H9 (cell line): ENCODE data around the gene HS6ST2. TPM values are rescaled to one million over a fixed set of nuclear protein-coding genes. Genes with fewer than 3 reads are reported as not detected.

ENCODE experiments used
- DNase-seq: peaks from one replicate; pipeline ENCODE4 v3.0.0-alpha.2; 2017
- H2AFZ ChIP-seq: one replicate; pipeline ENCODE4 v1.6.1; 2013; ENCODE audit warnings: mild to moderate bottlenecking, low read length, control low read depth, moderate library complexity
- H2AK5ac ChIP-seq: 2 replicates; pipeline ENCODE4 v1.6.1; 2013; ENCODE audit warnings: low read length, control low read depth, mixed read lengths; ENCODE audit not compliant: insufficient read length
- H2BK120ac ChIP-seq: one replicate; pipeline ENCODE4 v1.6.1; 2013; ENCODE audit warnings: low read depth, mild to moderate bottlenecking, low read length, control low read depth, inconsistent platforms; ENCODE audit not compliant: poor library complexity, severe bottlenecking
- H2BK12ac ChIP-seq: 2 replicates; pipeline ENCODE4 v1.6.1; 2013; ENCODE audit warnings: low read length, control low read depth, mixed read lengths, low read depth; ENCODE audit not compliant: insufficient read length
- H2BK15ac ChIP-seq: 2 replicates; pipeline ENCODE4 v1.6.1; 2013; ENCODE audit warnings: low read depth, low read length, control low read depth
- H2BK20ac ChIP-seq: one replicate; pipeline ENCODE4 v1.6.1; 2013; ENCODE audit warnings: low read depth, mild to moderate bottlenecking, low read length, control low read depth, inconsistent platforms; ENCODE audit not compliant: poor library complexity, severe bottlenecking
- H2BK5ac ChIP-seq: 2 replicates; pipeline ENCODE4 v1.6.1; 2013; ENCODE audit warnings: low read length, control low read depth, mixed read lengths; ENCODE audit not compliant: insufficient read length
- H3K14ac ChIP-seq: 2 replicates; pipeline ENCODE4 v1.6.1; 2013; ENCODE audit warnings: low read length, control low read depth; ENCODE audit not compliant: insufficient read depth
- H3K18ac ChIP-seq: 2 replicates; pipeline ENCODE4 v1.6.1; 2013; ENCODE audit warnings: low read depth, mild to moderate bottlenecking, mixed read lengths, low read length, control low read depth; ENCODE audit not compliant: insufficient read length
- H3K23ac ChIP-seq: 2 replicates; pipeline ENCODE4 v1.6.1; 2013; ENCODE audit warnings: low read length, control low read depth, mixed read lengths, low read depth; ENCODE audit not compliant: insufficient read length
- H3K23me2 ChIP-seq: 2 replicates; pipeline ENCODE4 v1.6.1; 2013; ENCODE audit warnings: low read depth, mild to moderate bottlenecking, mixed read lengths, low read length, control low read depth; ENCODE audit not compliant: insufficient read length, poor library complexity, severe bottlenecking
- H3K27ac ChIP-seq: 2 replicates; pipeline ENCODE4 v1.5.1; 2013; ENCODE audit warnings: low read length, control low read depth, mixed read lengths, low read depth; ENCODE audit not compliant: insufficient read length
- H3K27me3 ChIP-seq: 2 replicates; pipeline ENCODE4 v1.6.1; 2013; ENCODE audit warnings: low read length, control low read depth, inconsistent platforms; ENCODE audit not compliant: insufficient read depth
- H3K4ac ChIP-seq: 2 replicates; pipeline ENCODE4 v1.6.1; 2013; ENCODE audit warnings: low read depth, mild to moderate bottlenecking, control low read depth, inconsistent platforms, low read length, moderate library complexity
- H3K4me1 ChIP-seq: 2 replicates; pipeline ENCODE4 v1.6.1; 2013; ENCODE audit warnings: low read length, control low read depth, inconsistent platforms; ENCODE audit not compliant: insufficient read depth
- H3K4me2 ChIP-seq: 2 replicates; pipeline ENCODE4 v1.6.1; 2013; ENCODE audit warnings: low read length, control low read depth, mixed read lengths; ENCODE audit not compliant: insufficient read length, insufficient read depth
- H3K56ac ChIP-seq: 2 replicates; pipeline ENCODE4 v1.6.1; 2013; ENCODE audit warnings: low read depth, mild to moderate bottlenecking, mixed read lengths, low read length, control low read depth; ENCODE audit not compliant: insufficient read length
- H3K79me1 ChIP-seq: 2 replicates; pipeline ENCODE4 v1.6.1; 2013; ENCODE audit warnings: low read depth, mild to moderate bottlenecking, moderate library complexity, low read length, control low read depth, inconsistent platforms; ENCODE audit not compliant: insufficient read depth, poor library complexity, severe bottlenecking
- H3K79me2 ChIP-seq: 2 replicates; pipeline ENCODE4 v1.6.1; 2013; ENCODE audit warnings: low read length, control low read depth, inconsistent platforms; ENCODE audit not compliant: insufficient read depth
- H3K9ac ChIP-seq: 2 replicates; pipeline ENCODE4 v1.6.1; 2013; ENCODE audit warnings: low read length, control low read depth, mixed read lengths; ENCODE audit not compliant: insufficient read length; ENCODE audit errors: extremely low read depth
- H3K9me3 ChIP-seq: one replicate; pipeline ENCODE4 v1.6.1; 2013; ENCODE audit warnings: low read depth, low read length, inconsistent platforms; ENCODE audit not compliant: control insufficient read depth
- H3T11ph ChIP-seq: one replicate; pipeline ENCODE4 v1.6.1; 2013; ENCODE audit warnings: mild to moderate bottlenecking, low read length, control low read depth, inconsistent platforms
- H4K20me1 ChIP-seq: one replicate; pipeline ENCODE4 v1.6.1; 2013; ENCODE audit not compliant: control insufficient read depth, insufficient read length, insufficient read depth
- H4K5ac ChIP-seq: 2 replicates; pipeline ENCODE4 v1.6.1; 2013; ENCODE audit warnings: low read depth, mild to moderate bottlenecking, mixed read lengths, low read length, control low read depth; ENCODE audit not compliant: insufficient read length
- H4K8ac ChIP-seq: replicated peaks from 2 replicates; pipeline ENCODE4 v1.6.1; 2013; ENCODE audit warnings: low read length, control low read depth, mixed read lengths, low read depth; ENCODE audit not compliant: insufficient read length
- H4K91ac ChIP-seq: 2 replicates; pipeline ENCODE4 v1.6.1; 2013; ENCODE audit warnings: low read depth, mild to moderate bottlenecking, moderate library complexity, mixed read lengths, low read length, control low read depth; ENCODE audit not compliant: insufficient read length
- H3K27ac Mint-ChIP-seq, 3 experiments: 2 replicates in 2 of 3; 3 replicates in 1 of 3; pipeline ENCODE4 v1.8.0; 2020 to 2021; ENCODE audit warnings: mixed read lengths in 3 of 3, mild to moderate bottlenecking in 1 of 3, moderate library complexity in 1 of 3
- H3K27me3 Mint-ChIP-seq: 2 replicates; pipeline ENCODE4 v1.8.0; 2021; ENCODE audit warnings: low read depth, mild to moderate bottlenecking, moderate library complexity, mixed read lengths
- H3K36me3 Mint-ChIP-seq, 3 experiments: 2 replicates in 2 of 3; 3 replicates in 1 of 3; pipeline ENCODE4 v1.8.0; 2020 to 2021; ENCODE audit warnings: low read depth in 3 of 3, mixed read lengths in 3 of 3; ENCODE audit not compliant: insufficient read depth in 1 of 3
- H3K4me1 Mint-ChIP-seq, 2 experiments: 2 replicates each; pipeline ENCODE4 v1.8.0; 2020; ENCODE audit warnings: mixed read lengths in 2 of 2
- H3K4me3 Mint-ChIP-seq, 2 experiments: 2 replicates in 1 of 2; 3 replicates in 1 of 2; pipeline ENCODE4 v1.8.0; 2020 to 2021; ENCODE audit warnings: mild to moderate bottlenecking in 2 of 2, mixed read lengths in 2 of 2, moderate library complexity in 1 of 2
- H3K9me3 Mint-ChIP-seq, 2 experiments: 2 replicates in 1 of 2; 3 replicates in 1 of 2; pipeline ENCODE4 v1.8.0; 2020; ENCODE audit warnings: mild to moderate bottlenecking in 2 of 2, mixed read lengths in 2 of 2, moderate library complexity in 1 of 2
- CTCF ChIP-seq: fragments of 200-600 bp; sonication (generic); conservative IDR thresholded peaks from 3 replicates; pipeline ENCODE4 v1.8.0; 2021; ENCODE audit warnings: antibody characterized with exemption, mild to moderate bottlenecking
- whole genome bisulfite sequencing: extraction: QIAGEN DNeasy Blood & Tissue Kit; methylation state at CpG from one replicate; pipeline ENCODE4 v1.1.7; 2013; ENCODE audit warnings: missing lambda C conversion rate, low lambda C conversion rate, mixed read lengths; ENCODE audit not compliant: insufficient read length; ENCODE audit errors: extremely low coverage; 5-methylcytosine and 5-hydroxymethylcytosine counted together
- total RNA-seq: library from RNA; stranded (reverse); gene quantifications from 2 replicates; pipeline ENCODE4 v1.2.1, GENCODE V29; 2021

The HS6ST2 gene
- total RNA-seq, 1 experiment from 2014 or later, result 4.8 TPM

GRCh38 chrX:132662844-132663243 is 295.6 kb downstream of the HS6ST2 start:
- Histone ChIP-seq H2BK20ac (no peak overlapping the region), H3K23ac (no peak overlapping the region), H4K5ac (no peak overlapping the region), H4K91ac (no peak overlapping the region), H2BK120ac (no peak overlapping the region), H3T11ph (no peak overlapping the region), H3K14ac (no peak overlapping the region), H2BK12ac (no peak overlapping the region), H3K27me3 (peaks cover 2% of the 10 kb centered on the region; the same call in 1 of the 2 replicates), H2AK5ac (no peak overlapping the region), H3K4ac (no peak overlapping the region), H2BK5ac (no peak overlapping the region), H3K18ac (no peak overlapping the region), H2AFZ (no peak overlapping the region), H3K9me3 (no peaks in the 10 kb centered on the region), H3K56ac (no peak overlapping the region), H3K27ac (no peak overlapping the region), H3K4me1 (no peaks in the 10 kb centered on the region), H3K9ac (no peak overlapping the region), H3K79me1 (no peaks in the 10 kb centered on the region), H3K23me2 (no peaks in the 10 kb centered on the region), H4K8ac (no peak overlapping the region), H4K20me1 (no peaks in the 10 kb centered on the region), H3K4me2 (no peak overlapping the region), H2BK15ac (no peak overlapping the region), H3K79me2 (no peaks in the 10 kb centered on the region)
- Mint-ChIP-seq H3K27ac (no peak overlapping the region), H3K9me3 (no peaks in the 10 kb centered on the region), H3K27me3 (peaks cover 88% of the 10 kb centered on the region), H3K4me3 (no peak overlapping the region), H3K4me1 (no peaks in the 10 kb centered on the region), H3K36me3 (no peaks in the 10 kb centered on the region; a peak in 1 of 7 replicates)
- DNase-seq, result no peak
- no CpG with 5 or more reads among the region's 2 CpGs for WGBS
- TF ChIP-seq CTCF, result no peak
